K562 (cell line): ENCODE results near the gene DHCR24. TPM values are rescaled to one million over a fixed set of nuclear protein-coding genes. Genes with fewer than 3 reads are reported as not detected.

Experiments used
- ATAC-seq: fragments of 200-7000 bp; cut with Tn5 transposase; 3 replicates; pipeline ENCODE4 v1.9.1; 2020; ENCODE audit warnings: moderate library complexity
- BruUV-seq: library from RNA; stranded (reverse); fragments of 400-500 nt; replicated peaks from 2 replicates; lab custom pipeline; 2021; lab: Mats Ljungman, UMichigan
- CTCF ChIA-PET: fragments of 300-600 bp; formaldehyde crosslinking; extraction: SDS; loops from one replicate; lab custom pipeline; 2021; ENCODE audit warnings: low intra/inter-chr PET ratio; lab: Yijun Ruan, JAX
- POLR2A ChIA-PET: fragments of 300-600, 350-650 bp; sonication (Branson Sonifier 250); formaldehyde crosslinking; extraction: SDS; loops from one replicate; lab custom pipeline; 2021; ENCODE audit warnings: antibody characterized with exemption, inconsistent platforms; lab: Yijun Ruan, JAX
- DNase-seq, 4 experiments: peaks; one replicate each; pipeline versions ENCODE4 v3.0.0 to v3.0.0-alpha.2; 2011 to 2018; ENCODE audit warnings: low spot score in 3 of 4, mixed read lengths in 3 of 4; ENCODE audit errors: extremely low read depth in 1 of 4
- FAIRE-seq: peaks from 2 replicates; lab custom pipeline; 2011; peaks lifted over from hg19 to GRCh38; lab: Jason Lieb, UNC
- H2AFZ ChIP-seq: 2 replicates; pipeline ENCODE4 v1.6.0; 2011; ENCODE audit warnings: low read depth, low read length, control low read depth, inconsistent platforms
- H3K27ac ChIP-seq: fragments of 200-600 bp; 3 replicates; pipeline ENCODE4 v1.8.0; 2011; ENCODE audit warnings: low read depth, mild to moderate bottlenecking, control low read depth, inconsistent platforms, low read length, moderate library complexity, mixed read lengths; ENCODE audit errors: extremely low read depth
- H3K27me3 ChIP-seq, 2 experiments: fragments of 300-600 bp in 1 of 2; 2 replicates in 1 of 2; 3 replicates in 1 of 2; pipeline versions ENCODE4 v1.6.0 to v1.8.0; 2011; ENCODE audit warnings: inconsistent platforms in 2 of 2, low read length in 2 of 2, mild to moderate bottlenecking in 1 of 2, mixed read lengths in 1 of 2, moderate library complexity in 1 of 2; ENCODE audit not compliant: control insufficient read depth in 2 of 2, insufficient read depth in 2 of 2
- H3K36me3 ChIP-seq: fragments of 300-600 bp; 3 replicates; pipeline ENCODE4 v1.8.0; 2011; ENCODE audit warnings: mild to moderate bottlenecking, low read length, inconsistent platforms; ENCODE audit not compliant: control insufficient read depth, insufficient read depth
- H3K4me1 ChIP-seq, 2 experiments: fragments of 200-600 bp in 1 of 2; replicated peaks in 1 of 2; 2 replicates in 1 of 2; 3 replicates in 1 of 2; pipeline versions ENCODE4 v1.5.1 to v1.8.0; 2011; ENCODE audit warnings: inconsistent platforms in 2 of 2, low read length in 2 of 2, mild to moderate bottlenecking in 1 of 2, mixed read lengths in 1 of 2, moderate library complexity in 1 of 2; ENCODE audit not compliant: control insufficient read depth in 2 of 2, insufficient read depth in 2 of 2
- H3K4me2 ChIP-seq: 2 replicates; pipeline ENCODE4 v1.6.1; 2011; ENCODE audit warnings: low read length, control low read depth, inconsistent platforms, mixed read lengths; ENCODE audit not compliant: insufficient read depth
- H3K4me3 ChIP-seq: fragments of 200-600 bp; sonication (generic), shearing (Covaris generic); 2 replicates; pipeline ENCODE4 v1.5.1; 2016; ENCODE audit warnings: control low read depth, inconsistent platforms
- H3K79me2 ChIP-seq: fragments of 200-600 bp; 3 replicates; pipeline ENCODE4 v1.8.0; 2011; ENCODE audit warnings: low read length, inconsistent platforms; ENCODE audit not compliant: control insufficient read depth, insufficient read depth
- H3K9ac ChIP-seq, 2 experiments: 2 replicates each; pipeline versions ENCODE4 v1.6.0 to v1.6.1; 2011; ENCODE audit warnings: low read depth in 2 of 2, low read length in 2 of 2, control low read depth in 1 of 2, inconsistent platforms in 1 of 2, mild to moderate bottlenecking in 1 of 2, mixed read lengths in 1 of 2; ENCODE audit not compliant: insufficient read depth in 1 of 2
- H3K9me1 ChIP-seq: one replicate; pipeline ENCODE4 v1.6.0; 2011; ENCODE audit warnings: inconsistent platforms, mild to moderate bottlenecking, low read length, moderate library complexity; ENCODE audit not compliant: control insufficient read depth, insufficient read depth
- H3K9me3 ChIP-seq: replicated peaks from 2 replicates; pipeline ENCODE4 v1.5.1; 2011; ENCODE audit warnings: low read depth, low read length, inconsistent platforms; ENCODE audit not compliant: control insufficient read depth, insufficient read depth
- H4K20me1 ChIP-seq: replicated peaks from 2 replicates; pipeline ENCODE4 v1.6.1; 2011; ENCODE audit warnings: low read length, inconsistent platforms, mixed read lengths; ENCODE audit not compliant: control insufficient read depth, insufficient read depth
- ADNP ChIP-seq: fragments of 200-800 bp; sonication (Bioruptor generic); IDR thresholded peaks from 2 replicates; pipeline ENCODE4 v1.6.1; 2016; ENCODE audit warnings: missing genetic modification characterization, missing compliant biosample characterization
- ARHGAP35 ChIP-seq: fragments of 450-650 bp; IDR thresholded peaks from 2 replicates; pipeline ENCODE4 v1.6.1; 2018; ENCODE audit not compliant: partially characterized antibody
- FOXO4 ChIP-seq: fragments of 450-650 bp; formaldehyde crosslinking; IDR thresholded peaks from 2 replicates; pipeline ENCODE4 v1.4.0; 2020; ENCODE audit warnings: mild to moderate bottlenecking, moderate library complexity
- GTF2F1 ChIP-seq: IDR thresholded peaks from 2 replicates; pipeline ENCODE4 v1.6.1; 2011; ENCODE audit warnings: low read depth, low read length, improper control_type of control experiment
- SNIP1 ChIP-seq: fragments of 450-650 bp; IDR thresholded peaks from 2 replicates; pipeline ENCODE4 v1.7.1; 2017; ENCODE audit warnings: low read depth, mild to moderate bottlenecking
- TFAM ChIP-seq: fragments of 250-450 bp; sonication (Bioruptor Pico); conservative IDR thresholded peaks from 2 replicates; pipeline ENCODE4 v1.5.0; 2021; ENCODE audit warnings: mild to moderate bottlenecking, moderate library complexity
- XRCC5 ChIP-seq: fragments of 200-400 bp; formaldehyde crosslinking; IDR thresholded peaks from 2 replicates; pipeline ENCODE4 v1.6.1; 2017; ENCODE audit warnings: low read depth, mild to moderate bottlenecking, low read length
- ZBTB49 ChIP-seq: sonication (generic); formaldehyde crosslinking; IDR thresholded peaks from 2 replicates; pipeline ENCODE4 v1.8.0; 2022; ENCODE audit warnings: missing genetic modification reagents, mild to moderate bottlenecking, borderline replicate concordance
- ZNF3 ChIP-seq: fragments of 250-450 bp; sonication (Bioruptor Pico); IDR thresholded peaks from 2 replicates; pipeline ENCODE4 v1.5.0; 2021; ENCODE audit warnings: mild to moderate bottlenecking, moderate library complexity
- ZNF639 ChIP-seq, 2 experiments: fragments of 200-800 bp in 1 of 2; sonication (Bioruptor generic) in 1 of 2; sonication (generic) in 1 of 2; formaldehyde crosslinking in 1 of 2; IDR thresholded peaks in 1 of 2; conservative IDR thresholded peaks in 1 of 2; 2 replicates each; pipeline versions ENCODE4 v1.5.0 to v1.6.1; 2016 to 2020; ENCODE audit warnings: missing compliant biosample characterization in 1 of 2, missing genetic modification characterization in 1 of 2, missing genetic modification reagents in 1 of 2
- ZNF717 ChIP-seq: fragments of 250-450 bp; sonication (Bioruptor Pico); IDR thresholded peaks from 2 replicates; pipeline ENCODE4 v1.5.0; 2021
- whole genome bisulfite sequencing: fragments of 100-300 bp; shearing (Covaris generic); methylation state at CpG from one replicate; pipeline ENCODE4 v1.1.6; 2016; ENCODE audit warnings: low coverage, mixed read lengths; ENCODE audit not compliant: insufficient coverage; ENCODE audit errors: missing lambda C conversion rate; 5-methylcytosine and 5-hydroxymethylcytosine counted together
- in situ Hi-C: fragments of 300-500 bp; cut with MboI; formaldehyde crosslinking; loops from 4 replicates; pipeline ENCODE4 v1.15.0; 2018; ENCODE audit warnings: inconsistent platforms, mixed read lengths
- intact Hi-C: fragments of 100-400 bp; cut with micrococcal nuclease; formaldehyde crosslinking; loops from 2 replicates; pipeline ENCODE4 v1.14.2; 2022
- polyA plus RNA-seq, 8 experiments: library from polyadenylated mRNA; depleted of rRNA in 4 of 8; stranded (reverse) in 5 of 8; unstranded in 3 of 8; fragments of >200 nt; fragmentation: Nextera tagmentation in 2 of 8; fragmentation: Illumina TruSeq in 1 of 8; extraction: Ambion mirVana in 2 of 8; extraction: Trizol in 1 of 8; gene quantifications; 2 replicates each; pipeline versions ENCODE4 v1.2.1 to v1.2.3, GENCODE V29; 2011 to 2014; ENCODE audit warnings: inconsistent platforms in 1 of 8, missing spikeins in 1 of 8
- total RNA-seq, 7 experiments: library from RNA; depleted of rRNA in 6 of 7; stranded (reverse); fragments of >200 nt in 6 of 7; fragmentation: Illumina TruSeq in 2 of 7; extraction: Trizol in 2 of 7; gene quantifications; 2 replicates each; pipeline versions ENCODE4 v1.2.1 to v1.2.3, GENCODE V29; 2011 to 2021; ENCODE audit warnings: low replicate concordance in 1 of 7

The DHCR24 gene
- total and polyA plus RNA-seq, 9 of the 15 experiments (the other 6 are each of a cell fraction or from before 2014, with no cell fraction given), result 23.4 to 161 (median 79.9) TPM

- Histone ChIP-seq H3K27me3 (peaks cover 6 to 41% of the 10 kb centered on the region in 2 experiments; a peak in 4 of 5 replicates), H3K27ac (no peak overlapping the region), H3K4me2 (no peak overlapping the region), H3K4me1 (peaks cover 5 to 17% of the 10 kb centered on the region in 2 experiments; a peak in 2 of 5 replicates), H3K9me3 (no peaks in the 10 kb centered on the region), H3K9ac (no peak overlapping the region), H3K4me3 (no peak overlapping the region), H4K20me1 (peaks cover 7% of the 10 kb centered on the region; the same call in 1 of the 2 replicates), H3K79me2 (no peaks in the 10 kb centered on the region), H3K9me1 (no peaks in the 10 kb centered on the region), H3K36me3 (no peaks in the 10 kb centered on the region), H2AFZ (no peak overlapping the region)
- POLR2A ChIA-PET, result interaction anchor here (0.5 to 1.8 kb wide), 3 partner anchors 9 to 430 kb away, joined by 3 to 5 read pairs (median 3); no protein-coding TSS in a partner anchor
- FAIRE-seq, result no peak
- ATAC-seq, result no peak
- whole genome bisulfite sequencing, result 3% methylated on average over 3 of the region's 3 CpGs
- TF ChIP-seq SNIP1 (no peak), ADNP (tag) (no peak), ZNF3 (CRISPR knock-in tag) (no peak), ARHGAP35 (no peak), XRCC5 (no peak), ZBTB49 (CRISPR knock-in tag) (no peak), ZNF639 (CRISPR knock-in tag; conservative IDR thresholded peaks at IDR 0.05 in 1 of 2, IDR thresholded peaks at IDR 0.05 in 1 of 2) (no peak), FOXO4 (CRISPR knock-in tag) (no peak), ZNF717 (CRISPR knock-in tag) (no peak), GTF2F1 (no peak), TFAM (CRISPR knock-in tag) (no peak)
- no TSS peak for BruUV-seq
- in situ Hi-C loops (no loop called here), intact Hi-C loops (no loop called here)
- CTCF ChIA-PET, result no interaction called here
- DNase-seq, result no peak
These were observed 81.5 kb downstream of the DHCR24 start for GRCh38 chr1:54805466-54805865.
